Breast epithelium (tissue), 4 donors: Measurements from ENCODE around the gene SYVN1. TPM values are rescaled to one million over a fixed set of nuclear protein-coding genes. Genes with fewer than 3 reads are reported as not detected.

Experiments used
- DNase-seq, 2 donors: peaks; one replicate each; pipeline ENCODE4 v3.0.0-alpha.2; 2019; ENCODE audit warnings: low spot score in 2 of 2
- H3K27ac ChIP-seq, 2 donors: fragments of 200-600 bp; sonication (generic) in 1 of 2; one replicate each; pipeline ENCODE4 v1.5.1; 2016 to 2019; ENCODE audit warnings: mild to moderate bottlenecking in 1 of 2
- H3K27me3 ChIP-seq, 2 donors: fragments of 200-600 bp; sonication (generic) in 1 of 2; one replicate each; pipeline versions ENCODE4 v1.5.1 to v1.6.0; 2017 to 2019; ENCODE audit warnings: control low read depth in 1 of 2, mild to moderate bottlenecking in 1 of 2
- H3K36me3 ChIP-seq: fragments of 200-600 bp; one replicate; pipeline ENCODE4 v1.5.1; 2019
- H3K4me1 ChIP-seq, 2 donors: fragments of 200-600 bp; sonication (generic); one replicate each; pipeline ENCODE4 v1.5.1; 2016 to 2019; ENCODE audit warnings: control low read depth in 1 of 2
- H3K4me3 ChIP-seq, 3 donors: fragments of 200-600 bp; sonication (generic); 1 replicate in 2 of 3; 2 replicates in 1 of 3; pipeline ENCODE4 v1.5.1; 2016 to 2019; ENCODE audit warnings: mild to moderate bottlenecking in 3 of 3, moderate library complexity in 2 of 3
- H3K9me3 ChIP-seq, 2 donors: fragments of 200-600 bp; sonication (generic) in 1 of 2; one replicate each; pipeline ENCODE4 v1.5.1; 2016 to 2019; ENCODE audit warnings: control low read depth in 1 of 2
- POLR2A ChIP-seq: fragments of 450-650 bp; IDR thresholded peaks from one replicate; pipeline ENCODE4 v1.6.1; 2016; ENCODE audit warnings: antibody characterized with exemption, mild to moderate bottlenecking, moderate library complexity
- POLR2AphosphoS5 ChIP-seq, 3 donors: sonication (generic); formaldehyde crosslinking; IDR thresholded peaks; one replicate each; pipeline ENCODE4 v1.6.1; 2017; ENCODE audit warnings: antibody characterized with exemption in 3 of 3
- intact Hi-C: fragments of 100-400 bp; cut with DNase I; formaldehyde crosslinking; loops from one replicate; pipeline ENCODE4 v1.15.1; 2023; ENCODE audit warnings: low total_unique reads
- total RNA-seq, 3 donors: library from RNA; depleted of rRNA; stranded (reverse); fragments of >200 nt; gene quantifications; one replicate each; pipeline ENCODE4 v1.1.0, GENCODE V29; 2016
- TF ChIP-seq, protein P1 (sequence below), 3 donors: fragments of 450-650 bp; IDR thresholded peaks; one replicate each; pipeline ENCODE4 v1.5.1; 2016 to 2017; ENCODE audit warnings: antibody characterized with exemption in 3 of 3, mild to moderate bottlenecking in 3 of 3, moderate library complexity in 3 of 3

Gene SYVN1
- total RNA-seq, 3 donors from 2014 or later, result 25.8 to 31.7 (median 27.2) TPM

- intact Hi-C loops, result no loop called here
- H3K36me3 ChIP-seq, result peaks cover 5% of the 10 kb centered on the region
- H3K27ac ChIP-seq, result no peak overlapping the region
- H3K27me3 ChIP-seq, result no peaks in the 10 kb centered on the region
- H3K4me3 ChIP-seq, result no peak overlapping the region
- TF ChIP-seq POLR2A, result no peak
- TF ChIP-seq, protein P1, sequence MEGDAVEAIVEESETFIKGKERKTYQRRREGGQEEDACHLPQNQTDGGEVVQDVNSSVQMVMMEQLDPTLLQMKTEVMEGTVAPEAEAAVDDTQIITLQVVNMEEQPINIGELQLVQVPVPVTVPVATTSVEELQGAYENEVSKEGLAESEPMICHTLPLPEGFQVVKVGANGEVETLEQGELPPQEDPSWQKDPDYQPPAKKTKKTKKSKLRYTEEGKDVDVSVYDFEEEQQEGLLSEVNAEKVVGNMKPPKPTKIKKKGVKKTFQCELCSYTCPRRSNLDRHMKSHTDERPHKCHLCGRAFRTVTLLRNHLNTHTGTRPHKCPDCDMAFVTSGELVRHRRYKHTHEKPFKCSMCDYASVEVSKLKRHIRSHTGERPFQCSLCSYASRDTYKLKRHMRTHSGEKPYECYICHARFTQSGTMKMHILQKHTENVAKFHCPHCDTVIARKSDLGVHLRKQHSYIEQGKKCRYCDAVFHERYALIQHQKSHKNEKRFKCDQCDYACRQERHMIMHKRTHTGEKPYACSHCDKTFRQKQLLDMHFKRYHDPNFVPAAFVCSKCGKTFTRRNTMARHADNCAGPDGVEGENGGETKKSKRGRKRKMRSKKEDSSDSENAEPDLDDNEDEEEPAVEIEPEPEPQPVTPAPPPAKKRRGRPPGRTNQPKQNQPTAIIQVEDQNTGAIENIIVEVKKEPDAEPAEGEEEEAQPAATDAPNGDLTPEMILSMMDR (IDR thresholded peaks at IDR 0.05), result no peak
- no peak for TF ChIP-seq POLR2AphosphoS5 (IDR thresholded peaks at IDR 0.05)
- no peak for DNase-seq
- peaks cover 6 to 17% of the 10 kb centered on the region in 2 donors for H3K4me1 ChIP-seq
- H3K9me3 ChIP-seq, result no peaks in the 10 kb centered on the region
Observed at GRCh38 chr11:65113839-65114238, 20.5 kb downstream of the SYVN1 start.

DNA sequence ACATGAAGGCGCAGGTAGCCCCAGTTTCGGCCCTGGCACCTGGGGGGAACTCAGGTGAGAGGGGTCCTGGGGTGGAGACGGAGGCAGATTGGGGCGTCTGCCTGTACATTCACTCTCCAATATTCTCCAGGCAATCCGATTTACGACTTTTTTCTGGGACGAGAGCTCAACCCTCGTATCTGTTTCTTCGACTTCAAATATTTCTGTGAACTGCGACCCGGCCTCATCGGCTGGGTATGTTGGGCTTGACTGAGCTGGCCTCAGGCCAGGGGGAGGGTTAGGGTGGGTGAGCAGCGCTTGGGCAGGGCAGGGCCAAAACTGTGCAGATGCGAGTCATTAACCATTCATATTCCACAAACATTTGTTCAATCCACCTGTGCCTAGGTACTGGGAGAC lies 21.0 kb downstream of the SYVN1 start:
- no peaks in the 10 kb centered on the region for H3K9me3 ChIP-seq
- peak overlapping the region in 1 of 3 donors; percentile 57 for H3K4me3 ChIP-seq
- intact Hi-C loops, result no loop called here
- H3K36me3 ChIP-seq, result peaks cover 5% of the 10 kb centered on the region
- H3K27me3 ChIP-seq, result no peaks in the 10 kb centered on the region
- H3K4me1 ChIP-seq, result peaks cover 6 to 17% of the 10 kb centered on the region in 2 donors
- H3K27ac ChIP-seq, result peak overlapping the region in 1 of 2 donors; percentile 68
- no peak for TF ChIP-seq POLR2A
- TF ChIP-seq POLR2AphosphoS5 (IDR thresholded peaks at IDR 0.05), result no peak
- TF ChIP-seq, protein P1 (IDR thresholded peaks at IDR 0.05), result no peak
- DNase-seq, result no peak

DNA sequence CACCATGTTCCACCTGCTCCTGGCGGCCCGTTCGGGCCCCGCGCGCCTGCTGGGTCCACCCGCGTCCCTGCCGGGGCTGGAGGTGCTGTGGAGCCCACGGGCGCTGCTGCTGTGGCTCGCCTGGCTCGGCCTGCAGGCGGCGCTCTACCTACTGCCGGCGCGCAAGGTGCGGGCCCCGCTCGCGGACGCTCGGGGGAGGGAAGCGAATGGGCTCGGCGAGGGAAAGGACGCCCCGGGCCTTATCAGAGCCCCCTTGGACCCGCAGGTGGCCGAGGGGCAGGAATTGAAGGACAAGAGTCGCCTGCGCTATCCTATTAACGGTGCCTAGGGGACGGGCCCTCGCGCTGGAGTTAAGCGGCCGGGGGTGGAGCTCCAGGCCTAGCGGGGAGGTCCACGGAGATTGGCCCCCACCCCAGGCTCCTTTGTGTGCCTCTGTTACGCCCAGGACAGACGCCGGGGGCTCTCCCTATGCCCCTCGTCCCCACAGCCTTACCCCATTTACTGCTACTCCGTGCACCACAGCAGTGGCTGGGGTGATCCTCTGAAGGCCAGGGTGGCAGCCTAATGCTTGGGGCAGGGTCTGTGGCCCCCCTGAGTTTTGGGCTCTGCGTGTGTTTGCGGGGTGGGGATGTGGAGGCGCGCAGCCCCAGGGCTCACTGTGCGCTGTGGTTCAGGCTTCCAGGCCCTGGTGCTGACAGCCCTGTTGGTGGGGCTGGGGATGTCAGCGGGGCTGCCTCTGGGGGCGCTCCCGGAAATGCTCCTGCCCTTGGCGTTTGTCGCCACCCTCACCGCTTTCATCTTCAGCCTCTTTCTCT lies 21.6 kb downstream of the SYVN1 start:
- Histone ChIP-seq H3K4me1 (peaks cover 6 to 17% of the 10 kb centered on the region in 2 donors), H3K9me3 (no peaks in the 10 kb centered on the region), H3K27me3 (no peaks in the 10 kb centered on the region), H3K4me3 (peak overlapping the region; percentile 35 to 57 (median 51)), H3K36me3 (peaks cover 5% of the 10 kb centered on the region), H3K27ac (peak overlapping the region; percentile 34 to 68)
- DNase-seq, result no peak
- intact Hi-C loops, result no loop called here
- TF ChIP-seq POLR2AphosphoS5 (IDR thresholded peaks at IDR 0.05) (peak; percentile 28 to 48 (median 42)), POLR2A (no peak)
- TF ChIP-seq, protein P1 (IDR thresholded peaks at IDR 0.05), result peak; percentile 65 to 83 (median 73)

DNA sequence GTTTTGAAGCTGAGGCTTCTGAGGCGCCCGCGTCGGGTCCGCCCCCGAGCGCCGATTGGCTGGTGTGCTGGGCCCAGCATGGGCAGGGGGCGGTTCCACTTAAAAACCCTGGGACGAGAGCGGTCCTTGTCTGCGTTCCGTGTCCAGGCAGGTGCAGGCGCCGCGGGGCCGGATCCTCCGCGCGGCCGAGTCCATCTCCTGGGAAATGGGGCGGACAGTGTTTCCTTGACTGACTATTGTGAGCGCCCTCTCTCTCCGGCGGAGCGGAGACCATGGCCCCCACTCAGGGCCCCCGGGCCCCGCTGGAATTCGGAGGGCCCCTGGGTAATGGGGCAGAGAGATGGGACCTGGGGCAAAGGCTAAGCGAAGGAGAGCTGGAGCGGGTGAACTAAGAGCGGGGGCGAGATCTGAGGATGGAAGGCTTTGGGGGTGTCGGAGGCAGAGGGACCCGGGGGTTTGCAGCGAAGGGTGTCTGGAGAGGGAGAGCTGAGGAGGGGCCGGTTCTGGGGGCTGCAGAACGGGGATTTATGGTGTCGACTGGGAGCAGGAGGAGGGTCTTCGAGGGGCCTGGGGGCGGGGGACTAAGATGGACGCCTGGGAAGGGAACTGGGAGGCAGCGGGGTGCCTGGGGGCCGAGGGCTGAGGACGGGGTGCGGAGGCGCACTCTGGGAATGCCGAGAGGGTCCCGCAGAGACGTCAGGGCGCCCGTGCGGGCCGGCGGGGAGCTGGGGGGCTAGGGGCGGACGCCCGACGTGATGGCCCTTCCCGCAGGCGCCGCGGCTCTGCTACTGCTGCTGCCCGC lies 22.4 kb downstream of the SYVN1 start, which contains the start of gene TM7SF2:
TM7SF2 (plus strand) TSS at position 129 of the 802 bp plus-strand sequence; CDS start at position 273, 144 bp downstream.
- H3K9me3 ChIP-seq, result no peaks in the 10 kb centered on the region
- peak; percentile 95 to 97 for DNase-seq
- H3K4me1 ChIP-seq, result peaks cover 6 to 17% of the 10 kb centered on the region in 2 donors
- intact Hi-C loops, result no loop called here
- H3K27ac ChIP-seq, result peak within 1 kb of the TSS; percentile 34 to 68
- H3K4me3 ChIP-seq, result peak within 1 kb of the TSS; percentile 35 to 57 (median 51)
- no peak for TF ChIP-seq POLR2A
- TF ChIP-seq, protein P1 (IDR thresholded peaks at IDR 0.05), result no peak
- peak; percentile 41 to 77 (median 71) for TF ChIP-seq POLR2AphosphoS5 (IDR thresholded peaks at IDR 0.05)
- peaks cover 5% of the 10 kb centered on the region for H3K36me3 ChIP-seq
- no peaks in the 10 kb centered on the region for H3K27me3 ChIP-seq
